ENCODE measurements around the gene CAMTA1. TPM values are rescaled to one million over a fixed set of nuclear protein-coding genes. Genes with fewer than 3 reads are reported as not detected.

Gene CAMTA1
- total RNA-seq, 1 experiment from 2014 or later = 69.5 TPM

GRCh38 chr1:7517611-7518330 is 732.5 kb downstream of the CAMTA1 start:
- H3K27me3 ChIP-seq (ENCODE audit: insufficient read depth, low read length) = peaks cover 10% of the 10 kb centered on the region; the same call in 1 of the 2 replicates
- no peak for DNase-seq (ENCODE audit: low read depth, low spot score)
- H2AFZ ChIP-seq (ENCODE audit: low read depth, low read length, poor library complexity, severe bottlenecking) = no peak overlapping the region
- no peak overlapping the region for H3K4me3 ChIP-seq (replicated peaks in 1 of 2; ENCODE audit: low read depth in 1 of 2, low read length in 2 of 2)
- ATAC-seq = no peak
- H3K9ac ChIP-seq (ENCODE audit: low read length) = no peak overlapping the region
- H4K20me1 ChIP-seq (ENCODE audit: insufficient read depth) = no peaks in the 10 kb centered on the region
- ChIA-PET RAD21 (ENCODE audit: low non-redundant PET in 1 of 2, low total read pairs in 2 of 2, uncharacterized antibody in 2 of 2, unreplicated experiment in 2 of 2) (no interaction called here), CTCF (no interaction called here), POLR2A (no interaction called here)
- no TSS peak for BruUV-seq (replicated peaks)
- H3K4me1 ChIP-seq (ENCODE audit: control insufficient read depth in 1 of 2, insufficient read depth in 2 of 2, low read length in 2 of 2) = no peaks in the 10 kb centered on the region
- no peaks in the 10 kb centered on the region for H3K79me2 ChIP-seq (ENCODE audit: insufficient read depth, low read length)
- no peaks in the 10 kb centered on the region for H3K9me2 ChIP-seq (ENCODE audit: insufficient read depth)
- no peak for TF ChIP-seq JUND (IDR thresholded peaks at IDR 0.05)
- no peak for TF ChIP-seq EZH2phosphoT487 (IDR thresholded peaks at IDR 0.05; ENCODE audit: borderline replicate concordance)
- TF ChIP-seq CEBPB (IDR thresholded peaks at IDR 0.05; ENCODE audit: low read depth) = no peak
- no peak for TF ChIP-seq POLR2AphosphoS5 (IDR thresholded peaks at IDR 0.05; ENCODE audit: low read depth, low read length)
- TF ChIP-seq ELF1 (IDR thresholded peaks at IDR 0.05; ENCODE audit: borderline replicate concordance, low read depth) = no peak
- no peak for TF ChIP-seq EZH2 (IDR thresholded peaks at IDR 0.05)
- TF ChIP-seq SIN3A (IDR thresholded peaks at IDR 0.05; ENCODE audit: low read depth) = no peak
- TF ChIP-seq YY1 (IDR thresholded peaks at IDR 0.05; ENCODE audit: extremely low read depth, insufficient replicate concordance, low read depth, low read length) = no peak
- no peak for TF ChIP-seq SP1 (IDR thresholded peaks at IDR 0.05; ENCODE audit: low read depth)
- no peak for TF ChIP-seq MAX (IDR thresholded peaks at IDR 0.05)
- TF ChIP-seq FOSL1 (IDR thresholded peaks at IDR 0.05; ENCODE audit: low read depth) = no peak
- TF ChIP-seq POLR2A (IDR thresholded peaks at IDR 0.05; ENCODE audit: borderline replicate concordance, extremely low read depth, insufficient read depth, insufficient read length) = no peak
- TF ChIP-seq RAD21 (IDR thresholded peaks at IDR 0.05; ENCODE audit: low read depth) = no peak
- TF ChIP-seq ZFX (IDR thresholded peaks at IDR 0.05) = no peak
- TF ChIP-seq EGR1 (IDR thresholded peaks at IDR 0.05; ENCODE audit: low read depth) = no peak
- no peak for TF ChIP-seq ZNF274 (IDR thresholded peaks at IDR 0.05; ENCODE audit: low read depth, low read length)
- TF ChIP-seq REST (IDR thresholded peaks at IDR 0.05; ENCODE audit: low read depth) = no peak
- H3K27ac ChIP-seq (ENCODE audit: low read depth, low read length) = no peak overlapping the region
- no peak overlapping the region for H3K4me2 ChIP-seq (ENCODE audit: low read length)
- H3K36me3 ChIP-seq (ENCODE audit: control insufficient read depth in 1 of 2, insufficient read depth in 2 of 2, low read length in 2 of 2) = no peaks in the 10 kb centered on the region
- no peaks in the 10 kb centered on the region for H3K9me3 ChIP-seq (ENCODE audit: control insufficient read depth in 1 of 2, insufficient read depth in 1 of 2, low read depth in 1 of 2, low read length in 2 of 2)
- intact Hi-C loops (cut with micrococcal nuclease) = no loop called here

Data from HCT116 (cell line).